ENCODE results near the gene CNPY2. TPM values are rescaled to one million over a fixed set of nuclear protein-coding genes. Genes with fewer than 3 reads are reported as not detected.

CNPY2 gene
- total and polyA plus RNA-seq, 9 donors, result 41.5 to 78.3 (median 67.0) TPM

- Histone ChIP-seq H3K4me1 (ENCODE audit: control insufficient read depth, insufficient read depth, low read length) (peaks cover 7% of the 10 kb centered on the region), H3K9me3 (replicated peaks; ENCODE audit: control insufficient read depth, low read depth, low read length) (no peaks in the 10 kb centered on the region), H3K36me3 (ENCODE audit: control insufficient read depth, insufficient read depth, low read length) (peaks cover 68% of the 10 kb centered on the region), H3K27ac (ENCODE audit: low read length) (no peak overlapping the region), H3K4me3 (ENCODE audit: low read length) (no peak overlapping the region), H3K27me3 (ENCODE audit: control insufficient read depth, insufficient read depth, low read length) (no peaks in the 10 kb centered on the region)
- WGBS (ENCODE audit: insufficient coverage), result 100% methylated on average over 1 of the region's 2 CpGs
- no peak for DNase-seq
Measured at GRCh38 chr12:56321027-56321426, 5.2 kb upstream of the CNPY2 start.

- Histone ChIP-seq H3K4me3 (ENCODE audit: low read length) (no peak overlapping the region), H3K36me3 (ENCODE audit: control insufficient read depth, insufficient read depth, low read length) (peaks cover 46% of the 10 kb centered on the region), H3K27ac (ENCODE audit: low read length) (no peak overlapping the region), H3K27me3 (ENCODE audit: control insufficient read depth, insufficient read depth, low read length) (no peaks in the 10 kb centered on the region), H3K9me3 (replicated peaks; ENCODE audit: control insufficient read depth, low read depth, low read length) (no peaks in the 10 kb centered on the region), H3K4me1 (ENCODE audit: control insufficient read depth, insufficient read depth, low read length) (peaks cover 15% of the 10 kb centered on the region)
- DNase-seq, result no peak
- no CpG with 5 or more reads among the region's 3 CpGs for WGBS (ENCODE audit: insufficient coverage)
Measured at GRCh38 chr12:56317675-56318074, 1.9 kb upstream of the CNPY2 start.

GRCh38 chr12:56315249-56315621 is 553 bp downstream of the CNPY2 start:
- Histone ChIP-seq H3K4me3 (ENCODE audit: low read length) (peak overlapping the region; percentile 93), H3K27ac (ENCODE audit: low read length) (peak overlapping the region; percentile 97), H3K36me3 (ENCODE audit: control insufficient read depth, insufficient read depth, low read length) (peaks cover 52% of the 10 kb centered on the region), H3K27me3 (ENCODE audit: control insufficient read depth, insufficient read depth, low read length) (no peaks in the 10 kb centered on the region), H3K4me1 (ENCODE audit: control insufficient read depth, insufficient read depth, low read length) (peaks cover 15% of the 10 kb centered on the region), H3K9me3 (replicated peaks; ENCODE audit: control insufficient read depth, low read depth, low read length) (no peaks in the 10 kb centered on the region)
- peak; percentile 35 for DNase-seq
- WGBS (ENCODE audit: insufficient coverage), result 2% methylated on average over 7 of the region's 11 CpGs

GRCh38 chr12:56311003-56311402 is 4.8 kb downstream of the CNPY2 start:
- Histone ChIP-seq H3K36me3 (ENCODE audit: control insufficient read depth, insufficient read depth, low read length) (peaks cover 59% of the 10 kb centered on the region), H3K4me1 (ENCODE audit: control insufficient read depth, insufficient read depth, low read length) (peaks cover 8% of the 10 kb centered on the region), H3K27me3 (ENCODE audit: control insufficient read depth, insufficient read depth, low read length) (no peaks in the 10 kb centered on the region), H3K27ac (ENCODE audit: low read length) (no peak overlapping the region), H3K4me3 (ENCODE audit: low read length) (no peak overlapping the region), H3K9me3 (replicated peaks; ENCODE audit: control insufficient read depth, low read depth, low read length) (no peaks in the 10 kb centered on the region)
- 92% methylated on average over 9 of the region's 12 CpGs for WGBS (ENCODE audit: insufficient coverage)
- no peak for DNase-seq

- Histone ChIP-seq H3K27me3 (ENCODE audit: control insufficient read depth, insufficient read depth, low read length) (no peaks in the 10 kb centered on the region), H3K27ac (ENCODE audit: low read length) (no peak overlapping the region), H3K36me3 (ENCODE audit: control insufficient read depth, insufficient read depth, low read length) (peaks cover 55% of the 10 kb centered on the region), H3K4me1 (ENCODE audit: control insufficient read depth, insufficient read depth, low read length) (no peaks in the 10 kb centered on the region), H3K9me3 (replicated peaks; ENCODE audit: control insufficient read depth, low read depth, low read length) (no peaks in the 10 kb centered on the region), H3K4me3 (ENCODE audit: low read length) (no peak overlapping the region)
- no peak for DNase-seq
- 100% methylated on average over 1 of the region's 3 CpGs for WGBS (ENCODE audit: insufficient coverage)
Measured at GRCh38 chr12:56308714-56309113, 7.1 kb downstream of the CNPY2 start.

GRCh38 chr12:56307221-56307965 is 8.4 kb downstream of the CNPY2 start:
- no peaks in the 10 kb centered on the region for H3K27me3 ChIP-seq (ENCODE audit: control insufficient read depth, insufficient read depth, low read length)
- no peak for DNase-seq
- H3K36me3 ChIP-seq (ENCODE audit: control insufficient read depth, insufficient read depth, low read length), result peaks cover 54% of the 10 kb centered on the region
- no peak overlapping the region for H3K4me3 ChIP-seq (ENCODE audit: low read length)
- H3K9me3 ChIP-seq (replicated peaks; ENCODE audit: control insufficient read depth, low read depth, low read length), result no peaks in the 10 kb centered on the region
- no peak overlapping the region for H3K27ac ChIP-seq (ENCODE audit: low read length)
- 88% methylated on average over 3 of the region's 7 CpGs for WGBS (ENCODE audit: insufficient coverage)
- no peaks in the 10 kb centered on the region for H3K4me1 ChIP-seq (ENCODE audit: control insufficient read depth, insufficient read depth, low read length)

GRCh38 chr12:56304872-56305590 is 10.8 kb downstream of the CNPY2 start:
- no peak overlapping the region for H3K4me3 ChIP-seq (ENCODE audit: low read length)
- peaks cover 12% of the 10 kb centered on the region for H3K4me1 ChIP-seq (ENCODE audit: control insufficient read depth, insufficient read depth, low read length)
- WGBS (ENCODE audit: insufficient coverage), result no CpG with 5 or more reads among the region's 8 CpGs
- DNase-seq, result no peak
- no peaks in the 10 kb centered on the region for H3K9me3 ChIP-seq (replicated peaks; ENCODE audit: control insufficient read depth, low read depth, low read length)
- no peak overlapping the region for H3K27ac ChIP-seq (ENCODE audit: low read length)
- H3K36me3 ChIP-seq (ENCODE audit: control insufficient read depth, insufficient read depth, low read length), result peaks cover 40% of the 10 kb centered on the region
- H3K27me3 ChIP-seq (ENCODE audit: control insufficient read depth, insufficient read depth, low read length), result no peaks in the 10 kb centered on the region

GRCh38 chr12:56304276-56304675 is 11.5 kb downstream of the CNPY2 start:
- Histone ChIP-seq H3K36me3 (ENCODE audit: control insufficient read depth, insufficient read depth, low read length) (peaks cover 35% of the 10 kb centered on the region), H3K4me1 (ENCODE audit: control insufficient read depth, insufficient read depth, low read length) (peaks cover 13% of the 10 kb centered on the region), H3K4me3 (ENCODE audit: low read length) (no peak overlapping the region), H3K9me3 (replicated peaks; ENCODE audit: control insufficient read depth, low read depth, low read length) (no peaks in the 10 kb centered on the region), H3K27me3 (ENCODE audit: control insufficient read depth, insufficient read depth, low read length) (no peaks in the 10 kb centered on the region), H3K27ac (ENCODE audit: low read length) (no peak overlapping the region)
- WGBS (ENCODE audit: insufficient coverage), result no CpG with 5 or more reads among the region's 3 CpGs
- DNase-seq, result no peak

- Histone ChIP-seq H3K27me3 (ENCODE audit: control insufficient read depth, insufficient read depth, low read length) (no peaks in the 10 kb centered on the region), H3K9me3 (replicated peaks; ENCODE audit: control insufficient read depth, low read depth, low read length) (no peaks in the 10 kb centered on the region), H3K4me3 (ENCODE audit: low read length) (peak overlapping the region; percentile 77), H3K27ac (ENCODE audit: low read length) (peak overlapping the region; percentile 98), H3K36me3 (ENCODE audit: control insufficient read depth, insufficient read depth, low read length) (peaks cover 36% of the 10 kb centered on the region), H3K4me1 (ENCODE audit: control insufficient read depth, insufficient read depth, low read length) (peaks cover 23% of the 10 kb centered on the region)
- peak; percentile 22 for DNase-seq
- 40% methylated on average over 16 of the region's 21 CpGs for WGBS (ENCODE audit: insufficient coverage)
Measured at GRCh38 chr12:56300644-56301464, 14.9 kb downstream of the CNPY2 start.

Data from muscle of leg (tissue), 11 donors.